GM21423 (cell line): ENCODE results near the gene RPL34.
"Not testable (repeated sequence)": the region's sequence is repeated elsewhere in the genome, so short reads cannot be mapped to it uniquely, and the experiment has no call there.

ENCODE experiments used
- ATAC-seq: cut with Tn5 transposase; IDR thresholded peaks from one replicate; pipeline ENCODE4 v1.9.1; 2021; ENCODE audit warnings: mild to moderate bottlenecking, moderate library complexity; ENCODE audit not compliant: unreplicated experiment

RPL34 gene

GRCh38 chr4:108620101-108620932 lies at the start of gene RPL34:
TSS of gene RPL34 (plus strand) at chr4:108620576. CDS start at chr4:108621960, 1,384 bp downstream.
- ATAC-seq = peak; percentile 100

DNA sequence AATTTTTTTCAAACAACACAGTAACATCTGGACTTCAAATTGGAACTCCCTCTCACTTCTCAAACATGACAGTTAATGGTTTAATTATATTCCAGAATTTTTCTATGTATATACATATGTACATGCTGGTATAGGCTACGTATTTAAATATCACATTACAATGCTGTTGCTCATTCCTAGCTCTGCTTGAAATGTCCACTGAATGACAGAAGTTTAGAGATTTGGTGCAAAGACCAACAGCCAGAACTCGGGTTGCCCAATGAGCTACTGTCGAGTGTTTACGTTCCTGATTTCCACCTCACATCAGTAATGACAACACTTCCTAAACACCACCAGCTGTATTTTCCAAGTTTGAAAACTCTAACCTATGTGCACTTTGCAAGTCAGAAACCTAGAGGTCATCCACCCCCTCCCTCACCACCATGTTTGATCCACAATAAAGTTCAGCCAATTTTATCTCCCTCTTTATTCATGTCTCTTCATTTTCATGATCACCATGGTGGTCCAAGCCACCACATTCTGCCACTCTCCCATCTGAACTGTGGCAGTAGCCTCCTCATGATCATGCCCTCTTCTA lies 49.3 kb upstream of the RPL34 start:
- no peak for ATAC-seq

DNA sequence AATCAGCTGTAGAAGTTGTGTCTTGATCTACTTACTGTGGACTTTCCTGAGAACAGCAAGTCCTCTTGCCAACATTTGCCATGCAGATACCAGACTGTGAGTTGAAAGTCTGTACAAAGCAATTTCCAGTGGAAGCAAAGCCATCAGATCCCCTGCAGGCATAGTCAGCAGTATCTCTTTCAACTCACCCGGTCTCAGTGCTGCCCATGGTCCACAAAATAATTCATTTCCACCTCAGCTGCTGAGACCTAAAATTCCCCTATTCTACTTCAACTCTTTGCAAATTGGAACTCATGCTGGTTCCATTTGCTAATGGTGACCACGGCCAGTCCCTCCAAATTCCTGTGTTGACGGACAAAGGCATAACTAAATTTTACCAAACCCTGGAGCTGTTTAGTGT lies 46.0 kb upstream of the RPL34 start:
- ATAC-seq = no peak

- ATAC-seq = no peak
Measured at GRCh38 chr4:108581083-108581482, 39.3 kb upstream of the RPL34 start.

DNA sequence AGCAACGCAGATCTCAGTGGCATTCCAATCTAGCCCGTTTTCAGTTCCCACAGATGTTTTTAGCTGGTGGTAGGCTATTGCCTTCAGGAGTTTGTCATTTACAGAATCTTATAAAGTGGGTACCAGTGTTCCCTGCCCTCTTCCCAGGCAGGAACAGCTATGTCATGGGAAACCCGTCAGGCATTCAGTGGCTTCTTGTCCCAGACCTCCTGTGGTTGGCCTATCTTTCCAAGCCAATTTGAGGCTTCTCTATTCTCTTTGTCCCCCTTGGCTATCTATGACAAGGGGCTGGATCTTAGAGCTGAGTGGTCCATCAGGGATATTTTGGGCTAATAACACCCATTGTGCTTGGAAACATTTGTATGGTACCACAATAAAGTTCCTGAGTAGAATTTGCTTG lies 33.6 kb upstream of the RPL34 start:
- ATAC-seq = no peak

DNA sequence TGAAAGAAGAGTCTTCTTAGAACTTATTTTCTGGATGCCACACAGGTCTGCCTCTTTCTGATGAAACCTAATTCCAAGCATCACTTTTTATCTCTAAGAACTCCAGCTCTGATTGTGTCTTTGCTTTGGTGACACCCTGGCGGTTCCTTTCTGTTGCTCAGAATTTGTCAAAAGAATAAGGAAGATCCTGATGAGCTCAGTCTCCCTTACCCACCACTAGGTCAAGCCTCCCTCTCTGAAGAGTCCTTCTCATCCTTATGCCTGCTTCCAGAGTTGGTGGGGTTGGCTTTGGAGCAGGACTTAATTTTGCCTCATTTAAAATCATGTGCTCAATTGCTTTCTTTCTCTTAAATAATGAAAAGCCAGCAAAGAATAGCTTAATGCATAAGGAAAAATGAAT lies 31.5 kb upstream of the RPL34 start:
- ATAC-seq = no peak

DNA sequence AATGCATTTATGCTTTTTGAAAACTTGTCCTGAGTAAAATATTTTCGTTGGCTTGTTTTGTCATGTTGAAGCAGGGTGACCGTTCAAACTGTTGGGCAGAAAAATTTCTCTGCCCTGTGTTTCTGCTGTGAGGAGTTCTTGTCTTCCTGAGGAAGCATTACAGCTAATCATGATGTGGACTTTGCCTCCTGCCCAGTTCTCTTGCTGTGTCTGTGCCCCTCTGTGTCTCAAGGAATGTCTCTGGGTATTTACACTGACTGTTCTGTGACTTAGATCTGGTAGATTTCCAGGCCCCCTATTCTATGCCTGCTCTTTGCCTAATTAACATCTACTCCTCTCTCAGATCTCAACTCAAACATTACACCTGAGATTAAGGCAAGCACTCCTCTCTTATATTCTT lies 30.4 kb upstream of the RPL34 start:
- ATAC-seq = no peak

DNA sequence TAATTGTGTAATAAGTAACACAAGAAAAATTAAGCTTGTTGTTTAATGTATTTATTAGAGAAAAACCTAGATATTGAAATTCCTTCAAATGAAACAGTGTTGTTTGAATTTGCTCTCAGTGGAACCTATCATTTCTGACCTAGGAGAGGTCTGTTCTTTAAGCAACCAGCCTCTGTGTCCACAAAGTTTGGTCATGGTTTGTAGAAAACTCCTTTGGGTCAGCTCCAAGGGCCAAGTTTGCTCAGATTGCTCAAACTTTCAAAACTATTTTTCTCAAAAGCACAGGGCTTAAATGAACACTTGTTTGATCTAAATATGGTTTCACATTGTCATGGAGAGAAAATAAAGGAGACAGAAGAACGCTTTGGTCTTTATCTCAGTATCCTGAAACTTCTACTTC lies 29.6 kb upstream of the RPL34 start:
- no peak for ATAC-seq

DNA sequence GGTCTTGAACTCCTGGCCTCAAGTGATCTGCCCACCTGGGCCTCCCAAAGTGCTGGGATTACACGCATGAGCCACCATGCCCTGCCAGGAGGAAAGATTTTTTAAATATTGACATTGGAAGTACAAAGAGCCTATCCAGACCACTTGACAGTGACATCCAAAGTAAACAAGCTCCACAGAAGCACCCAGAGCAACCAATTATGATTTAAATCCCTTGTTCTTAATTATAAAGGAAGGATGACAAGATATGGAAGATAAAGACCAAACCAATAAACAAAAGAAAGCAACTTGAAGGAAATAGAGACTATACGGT lies 27.7 kb upstream of the RPL34 start:
- no peak for ATAC-seq

DNA sequence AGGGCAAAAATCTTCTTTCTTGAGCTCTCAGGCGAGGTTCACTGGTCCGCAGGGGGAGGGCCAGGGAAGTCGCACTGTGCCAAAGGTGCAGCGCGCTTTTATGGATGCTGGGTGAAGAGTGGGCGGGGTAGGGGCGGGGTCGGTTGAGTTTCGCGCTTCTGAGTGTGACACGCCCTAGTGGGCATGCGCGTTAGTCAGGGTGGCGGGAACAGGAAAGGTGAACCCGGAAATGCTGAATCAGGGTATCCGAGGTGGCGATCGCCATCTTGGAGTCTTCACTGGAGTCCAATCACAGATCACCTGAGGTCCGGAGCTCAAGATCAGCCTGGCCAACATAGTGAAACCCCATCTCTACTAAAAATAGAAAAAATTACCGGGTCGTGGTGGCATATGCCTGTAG lies 26.1 kb upstream of the RPL34 start:
- not testable (repeated sequence) for ATAC-seq

DNA sequence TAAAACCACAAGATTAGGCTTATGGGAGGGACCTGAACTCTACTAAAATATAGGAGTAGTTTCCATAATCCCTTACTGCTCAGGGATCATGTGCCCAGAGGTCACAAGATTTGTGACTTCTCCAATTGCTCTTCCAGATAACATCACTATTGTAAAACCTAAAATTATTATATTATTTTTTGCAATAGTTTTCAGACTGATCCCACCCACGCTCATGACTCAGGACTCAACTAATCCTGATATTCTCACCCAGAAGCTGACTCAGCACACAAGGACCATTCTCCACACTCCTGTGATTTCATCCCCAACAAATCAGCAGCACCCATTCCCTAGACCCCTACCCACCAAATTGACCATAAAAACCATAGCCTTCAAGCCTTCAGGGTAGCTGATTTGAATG lies 24.0 kb upstream of the RPL34 start:
- no peak for ATAC-seq

GRCh38 chr4:108601106-108601505 lies 19.3 kb upstream of the RPL34 start:
- ATAC-seq = no peak

DNA sequence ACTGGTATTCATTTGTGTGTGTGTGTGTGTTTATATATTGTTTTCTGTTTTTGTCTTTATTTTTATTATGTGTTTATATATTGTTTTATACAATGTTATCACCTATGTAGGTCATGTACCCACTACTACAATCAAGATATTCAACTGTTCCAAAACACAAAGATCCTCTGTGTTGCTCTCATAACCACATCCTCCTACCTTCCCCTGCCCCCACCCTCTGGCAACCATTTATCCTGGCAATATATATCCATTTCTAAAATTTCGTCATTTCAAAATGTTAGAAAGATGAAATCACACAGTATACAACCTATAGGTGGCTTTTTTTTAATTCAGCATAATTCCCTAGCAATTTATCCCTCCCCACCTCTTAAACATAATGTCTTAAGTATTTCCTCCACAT lies 18.8 kb upstream of the RPL34 start:
- no peak for ATAC-seq

GRCh38 chr4:108602163-108602562 lies 18.2 kb upstream of the RPL34 start:
- no peak for ATAC-seq

DNA sequence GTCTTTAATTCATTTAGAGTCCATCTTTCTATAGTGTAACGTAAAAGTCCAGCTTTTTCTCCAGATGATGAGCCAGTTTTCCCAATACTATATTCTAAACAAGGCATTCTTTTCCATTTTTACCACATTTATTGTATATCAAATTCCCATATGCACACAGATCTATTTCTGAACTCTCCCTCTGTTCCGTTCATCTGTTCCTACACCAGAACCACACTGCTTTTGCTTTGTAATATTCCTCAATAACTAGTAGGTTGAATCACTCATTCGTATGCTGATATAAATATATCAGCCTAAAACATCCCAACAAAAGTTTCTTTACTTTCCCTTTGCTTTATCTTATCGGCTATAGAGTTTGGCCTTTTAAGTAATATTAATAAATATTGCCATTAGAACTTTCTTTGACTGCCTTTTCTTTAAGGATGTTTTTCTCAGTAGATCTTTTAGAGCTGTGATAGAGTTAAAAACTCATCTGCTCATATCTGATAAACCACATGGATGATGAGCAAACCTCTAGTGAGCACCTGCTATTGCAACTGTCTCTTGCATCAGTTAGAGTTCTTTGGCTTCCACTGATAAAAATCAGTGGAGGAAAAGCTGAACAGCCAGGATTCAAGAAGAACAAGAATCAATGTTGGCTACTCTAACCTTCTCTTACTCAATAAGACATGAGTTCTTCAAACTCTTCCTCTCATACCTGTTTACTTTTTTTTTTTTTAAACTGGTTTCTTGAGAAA lies 13.1 kb upstream of the RPL34 start:
- ATAC-seq = no peak

DNA sequence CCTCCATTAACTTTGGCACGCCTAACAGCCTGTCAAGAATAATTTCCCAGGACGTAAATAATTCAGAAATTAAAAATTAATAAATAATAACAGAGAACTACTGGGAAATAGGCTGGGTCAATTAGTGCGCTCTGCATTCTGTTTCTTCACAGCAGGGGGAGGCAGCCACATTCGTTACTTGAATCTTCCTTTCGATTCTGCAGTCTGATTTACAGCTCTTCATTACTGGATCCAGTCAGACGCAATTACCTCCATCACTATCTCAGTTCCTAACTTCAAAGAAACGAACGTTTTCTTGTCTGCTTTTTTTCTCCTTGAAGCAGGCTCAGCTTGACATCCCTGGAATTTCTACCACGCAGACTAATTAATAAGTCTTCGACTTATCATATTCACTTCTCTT lies 9.0 kb upstream of the RPL34 start:
- ATAC-seq = no peak

- no peak for ATAC-seq
Measured at GRCh38 chr4:108612365-108612764, 8.0 kb upstream of the RPL34 start.

DNA sequence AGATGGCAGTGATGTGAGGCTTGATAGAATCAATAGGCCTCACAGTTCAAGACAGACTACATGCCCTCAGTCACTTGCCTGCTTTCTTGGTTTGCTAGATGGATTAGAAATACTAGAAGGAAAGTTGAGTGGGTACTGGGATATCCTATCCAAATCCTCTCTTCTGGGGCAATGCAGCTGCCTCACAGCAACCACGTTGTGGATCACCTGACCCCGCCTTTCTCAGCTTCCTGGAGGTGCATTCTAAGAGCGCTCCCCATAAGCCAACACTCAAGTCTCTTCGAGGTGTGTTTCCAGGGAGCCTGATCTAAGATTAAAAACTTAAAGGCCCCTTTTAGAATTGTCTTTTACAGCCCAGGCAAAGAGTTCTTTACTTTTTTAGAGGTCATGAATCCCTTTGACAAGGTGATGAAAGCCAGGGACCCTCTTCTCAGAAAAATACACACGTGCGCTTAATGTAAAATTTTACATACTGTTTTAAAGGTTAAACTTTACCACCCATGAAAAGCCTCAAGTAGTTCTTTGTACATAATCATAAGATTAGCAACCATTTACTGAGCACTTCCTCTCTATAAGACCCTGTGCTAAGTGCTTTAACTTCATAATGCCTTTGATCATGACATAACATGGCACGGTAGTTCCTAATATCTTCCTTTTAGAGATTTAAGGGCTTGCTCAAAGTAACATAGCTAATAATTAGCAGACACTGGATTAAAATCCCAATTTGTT lies 840 bp upstream of the RPL34 start:
- ATAC-seq = peak; percentile 6

DNA sequence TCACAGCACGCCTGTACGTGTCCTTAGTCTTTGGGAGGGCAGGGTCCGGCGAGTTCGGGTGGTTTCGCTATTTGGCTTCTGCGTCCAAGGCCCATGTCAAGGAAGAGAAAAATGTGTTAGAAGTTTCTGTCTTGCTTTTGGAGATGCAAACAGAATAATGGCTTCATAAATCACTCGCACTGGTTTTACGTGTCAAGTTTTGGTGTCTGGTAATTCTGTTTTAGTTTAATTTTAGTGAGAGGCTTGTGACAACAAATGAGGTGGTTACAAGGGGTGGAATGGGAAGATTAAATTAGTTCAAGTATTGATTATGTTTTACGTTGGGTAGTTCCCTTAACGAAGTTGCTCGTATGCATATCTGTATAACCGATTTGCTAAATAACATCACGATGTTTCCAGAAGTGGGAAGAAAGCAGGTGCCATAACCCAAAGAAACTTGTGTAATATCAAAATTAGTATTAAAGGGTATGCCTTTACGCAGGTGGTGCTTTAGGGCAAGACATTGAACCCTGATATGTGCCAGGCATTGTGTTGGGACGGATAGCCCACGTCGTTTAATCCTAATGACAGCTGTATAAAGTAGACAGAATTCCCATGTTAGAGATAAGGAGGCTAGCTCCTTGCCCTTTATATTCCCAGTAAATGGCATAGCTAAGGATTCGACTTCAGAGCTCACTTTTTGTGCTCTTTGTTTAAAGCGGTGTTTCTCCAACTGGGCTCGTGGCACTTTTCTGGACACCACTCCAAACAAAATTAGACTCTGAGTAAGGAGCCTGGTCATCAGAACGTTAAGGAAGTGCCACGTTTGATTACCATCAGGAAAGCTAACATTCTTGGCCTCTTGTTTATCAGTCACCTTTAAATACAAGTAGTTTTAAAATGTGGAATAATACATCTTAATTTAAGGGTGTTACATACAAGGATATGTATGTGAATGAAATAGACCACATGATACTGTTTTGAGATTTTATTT lies 843 bp downstream of the RPL34 start:
- no peak for ATAC-seq

- no peak for ATAC-seq
Measured at GRCh38 chr4:108622022-108622421, 1.6 kb downstream of the RPL34 start.
